ENCODE data around the gene TMEM108.

- no peak for TF ChIP-seq POLR2A (IDR thresholded peaks at IDR 0.05)
- TF ChIP-seq CTCF (IDR thresholded peaks at IDR 0.05) = no peak
Observed at GRCh38 chr3:133074977-133075376, 36.8 kb downstream of the TMEM108 start.

All from body of pancreas (tissue), 4 donors.